HUES48 (cell line): Measurements from ENCODE around the gene CLHC1.
"Not testable (repeated sequence)": the region's sequence is repeated elsewhere in the genome, so short reads cannot be mapped to it uniquely, and the experiment has no call there.

ENCODE experiments used
- H3K27ac ChIP-seq: one replicate; pipeline ENCODE4 v1.7.0; 2013; ENCODE audit warnings: low read depth, low read length, inconsistent platforms
- H3K27me3 ChIP-seq: 2 replicates; pipeline ENCODE4 v1.6.1; 2013; ENCODE audit warnings: mild to moderate bottlenecking, low read length; ENCODE audit not compliant: control insufficient read depth, insufficient read depth
- H3K36me3 ChIP-seq: 2 replicates; pipeline ENCODE4 v1.6.1; 2013; ENCODE audit warnings: low read length; ENCODE audit not compliant: control insufficient read depth, insufficient read depth
- H3K4me1 ChIP-seq: 2 replicates; pipeline ENCODE4 v1.6.1; 2013; ENCODE audit warnings: mild to moderate bottlenecking, low read length; ENCODE audit not compliant: control insufficient read depth, insufficient read depth
- H3K4me3 ChIP-seq: 2 replicates; pipeline ENCODE4 v1.5.1; 2013; ENCODE audit warnings: mild to moderate bottlenecking, low read depth, low read length
- H3K9ac ChIP-seq: 2 replicates; pipeline ENCODE4 v1.6.1; 2013; ENCODE audit warnings: mild to moderate bottlenecking, low read depth, low read length, moderate library complexity
- H3K9me3 ChIP-seq: 2 replicates; pipeline ENCODE4 v1.6.1; 2013; ENCODE audit warnings: low read length; ENCODE audit not compliant: control insufficient read depth, insufficient read depth

The CLHC1 gene

DNA sequence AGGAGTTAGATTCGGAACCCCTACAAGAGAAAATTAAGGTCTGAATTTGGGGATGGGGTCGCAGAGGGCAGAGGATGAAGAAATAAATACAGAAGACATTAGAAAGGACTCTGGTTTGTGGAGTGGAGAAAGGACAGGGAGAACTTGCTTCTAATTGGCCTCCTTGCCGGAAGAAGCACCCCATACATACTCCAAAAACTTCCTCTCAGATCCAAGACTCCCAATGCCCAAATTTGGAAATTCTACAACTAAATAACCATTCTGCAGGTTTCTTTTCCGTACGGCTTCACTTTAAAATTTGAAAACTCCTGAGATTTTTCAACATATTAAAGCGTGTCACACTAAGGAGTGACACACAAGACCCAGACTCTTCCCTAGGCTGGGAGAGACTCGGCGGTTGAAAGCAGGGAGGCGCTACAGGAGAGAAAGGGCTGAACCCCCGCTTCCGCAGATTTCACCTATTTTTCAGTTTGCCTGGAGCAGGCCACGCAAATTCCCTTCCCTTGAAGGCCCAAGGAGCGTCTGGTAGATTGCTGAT, 478 bp downstream of the CLHC1 start:
- Histone ChIP-seq H3K36me3 (peaks cover 40% of the 10 kb centered on the region), H3K27ac (peak overlapping the region; percentile 100), H3K9me3 (no peaks in the 10 kb centered on the region), H3K27me3 (no peaks in the 10 kb centered on the region), H3K9ac (peak overlapping the region; percentile 98), H3K4me1 (peaks cover 15% of the 10 kb centered on the region), H3K4me3 (peak overlapping the region; percentile 87)

DNA sequence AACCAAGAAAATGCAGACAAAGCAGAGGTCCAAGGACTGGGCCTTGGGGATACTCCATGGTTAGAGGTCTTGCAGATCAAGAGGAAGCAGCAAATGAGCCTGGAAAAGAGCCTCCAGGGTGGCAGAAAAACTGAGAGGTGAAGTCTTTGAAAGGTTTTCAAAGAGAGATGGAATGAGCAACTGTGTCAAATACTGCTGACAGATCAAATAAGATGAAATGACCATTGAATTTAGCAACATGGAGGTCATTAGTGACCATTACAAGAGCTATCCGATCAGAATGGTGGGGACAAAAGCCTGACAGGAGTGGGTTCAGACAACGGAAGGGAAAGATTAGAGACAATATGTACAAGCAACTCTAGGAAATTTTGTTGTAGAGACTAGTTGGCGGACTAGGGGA, 1.5 kb downstream of the CLHC1 start:
- Histone ChIP-seq H3K4me3 (no peak overlapping the region), H3K27me3 (no peaks in the 10 kb centered on the region), H3K4me1 (peaks cover 15% of the 10 kb centered on the region), H3K9me3 (no peaks in the 10 kb centered on the region), H3K36me3 (peaks cover 30% of the 10 kb centered on the region), H3K9ac (no peak overlapping the region), H3K27ac (no peak overlapping the region)

DNA sequence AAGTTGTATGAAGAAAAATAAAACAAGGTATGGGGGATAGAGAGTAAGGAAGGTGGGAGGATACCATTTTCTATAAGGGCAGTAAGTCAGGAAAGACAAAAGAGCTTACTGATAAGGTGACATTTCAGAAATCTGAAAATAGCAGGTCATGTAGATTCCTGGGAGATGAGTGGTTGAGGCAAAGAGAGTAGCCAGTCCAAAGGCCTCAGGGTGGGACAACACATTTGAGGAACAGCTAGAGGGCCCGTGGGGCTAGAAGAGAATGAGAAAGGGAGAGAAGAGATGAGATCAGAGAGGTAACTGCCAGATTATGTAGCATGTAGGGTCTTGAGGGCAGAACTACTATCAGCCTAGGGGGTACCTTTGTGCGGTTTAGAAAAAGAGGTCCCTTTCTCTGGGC, 2.9 kb downstream of the CLHC1 start:
- H3K4me3 ChIP-seq: no peak overlapping the region
- peaks cover 13% of the 10 kb centered on the region for H3K4me1 ChIP-seq
- H3K9me3 ChIP-seq: no peaks in the 10 kb centered on the region
- no peak overlapping the region for H3K27ac ChIP-seq
- H3K27me3 ChIP-seq: no peaks in the 10 kb centered on the region
- no peak overlapping the region for H3K9ac ChIP-seq
- peaks cover 16% of the 10 kb centered on the region for H3K36me3 ChIP-seq

DNA sequence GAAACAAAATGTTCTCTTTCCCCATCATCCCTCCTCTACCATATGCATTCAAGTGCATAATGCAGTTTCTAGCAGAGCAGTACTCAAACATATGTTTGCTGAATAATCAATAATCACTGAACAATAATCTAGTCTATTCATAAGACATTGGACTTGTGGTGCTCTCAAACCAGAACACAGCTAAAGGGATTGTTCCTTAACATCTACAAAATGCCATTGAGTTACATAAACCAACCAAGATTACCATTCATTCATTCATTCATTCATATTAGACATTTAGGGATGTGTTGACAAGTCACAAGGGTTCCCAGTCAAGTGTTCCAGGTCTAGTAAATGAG, 3.9 kb downstream of the CLHC1 start:
- no peak overlapping the region for H3K9ac ChIP-seq
- no peak overlapping the region for H3K27ac ChIP-seq
- H3K27me3 ChIP-seq: no peaks in the 10 kb centered on the region
- peaks cover 5% of the 10 kb centered on the region; the same call in 1 of the 2 replicates for H3K4me1 ChIP-seq
- H3K36me3 ChIP-seq: peaks cover 6% of the 10 kb centered on the region
- H3K9me3 ChIP-seq: no peaks in the 10 kb centered on the region
- H3K4me3 ChIP-seq: no peak overlapping the region

DNA sequence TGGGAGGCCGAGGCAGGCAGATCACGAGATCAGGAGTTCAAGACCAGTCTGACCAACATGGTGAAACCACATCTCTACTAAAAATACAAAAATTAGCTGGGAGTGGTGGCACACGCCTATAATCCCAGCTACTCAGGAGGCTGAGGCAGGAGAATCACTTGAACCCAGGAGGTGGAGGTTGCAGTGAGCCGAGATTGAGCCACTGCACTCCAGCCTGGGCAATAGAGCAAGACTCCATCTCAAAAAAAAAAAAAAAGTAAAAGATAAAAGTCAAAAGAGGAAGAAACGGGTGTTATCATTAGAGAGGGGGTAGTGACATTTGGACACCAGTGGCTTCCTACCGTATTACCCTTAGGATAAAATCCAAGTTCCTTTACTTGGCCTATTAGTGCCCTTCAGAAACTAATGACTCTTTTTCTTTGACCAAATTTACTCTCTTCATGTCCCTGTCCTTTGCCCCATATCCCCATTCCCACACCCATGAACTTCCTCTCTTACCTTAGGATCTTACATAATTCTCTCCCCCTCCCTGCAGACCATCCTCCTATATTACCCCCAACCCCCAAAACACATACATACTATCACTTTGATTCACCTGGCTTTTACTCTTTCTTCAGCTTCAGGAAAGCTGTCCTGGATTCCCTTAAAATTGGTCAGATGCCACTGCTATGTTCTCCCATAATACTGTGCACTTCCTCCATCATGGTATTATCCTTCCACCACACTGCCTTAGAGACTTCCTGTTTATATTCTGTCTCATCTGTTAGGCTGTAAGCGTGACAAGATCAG, 4.5 kb downstream of the CLHC1 start:
- not testable (repeated sequence) for H3K4me1 ChIP-seq, H3K27ac ChIP-seq, H3K9me3 ChIP-seq, H3K4me3 ChIP-seq, H3K9ac ChIP-seq, H3K27me3 ChIP-seq, H3K36me3 ChIP-seq

DNA sequence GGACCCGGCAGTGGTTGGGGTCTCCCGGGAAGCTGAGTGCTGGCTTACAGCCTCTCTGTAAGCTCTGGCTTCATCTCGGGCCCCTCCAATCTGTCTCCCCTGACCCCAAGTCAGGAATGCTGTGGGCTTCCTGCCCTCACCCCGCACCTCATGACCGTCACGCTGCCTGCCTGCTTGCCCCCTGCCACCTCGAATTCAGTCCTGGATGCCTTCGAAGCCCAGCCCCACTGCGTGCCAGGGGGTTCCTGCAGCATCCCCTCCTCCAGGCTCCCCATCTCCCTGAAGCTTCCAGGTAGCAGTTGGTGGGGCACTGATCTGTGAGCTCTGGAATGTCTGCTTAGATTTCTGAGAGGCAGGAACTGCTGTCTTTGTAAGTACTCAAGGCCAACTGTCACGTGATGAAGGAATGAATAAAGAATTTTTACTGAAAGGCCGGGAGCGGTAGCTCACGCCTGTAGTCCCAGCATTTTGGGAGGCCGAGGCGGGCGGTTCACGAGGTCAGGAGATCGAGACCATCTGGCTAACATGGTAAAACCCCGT, 6.5 kb downstream of the CLHC1 start:
- H3K27me3 ChIP-seq: no peaks in the 10 kb centered on the region
- 0 out of 2 replicates have a peak, but pooled peaks cover 4% of the 10 kb centered on the region for H3K36me3 ChIP-seq
- H3K4me1 ChIP-seq: no peaks in the 10 kb centered on the region
- H3K9ac ChIP-seq: no peak overlapping the region
- no peak overlapping the region for H3K4me3 ChIP-seq
- H3K27ac ChIP-seq: no peak overlapping the region
- H3K9me3 ChIP-seq: no peaks in the 10 kb centered on the region

DNA sequence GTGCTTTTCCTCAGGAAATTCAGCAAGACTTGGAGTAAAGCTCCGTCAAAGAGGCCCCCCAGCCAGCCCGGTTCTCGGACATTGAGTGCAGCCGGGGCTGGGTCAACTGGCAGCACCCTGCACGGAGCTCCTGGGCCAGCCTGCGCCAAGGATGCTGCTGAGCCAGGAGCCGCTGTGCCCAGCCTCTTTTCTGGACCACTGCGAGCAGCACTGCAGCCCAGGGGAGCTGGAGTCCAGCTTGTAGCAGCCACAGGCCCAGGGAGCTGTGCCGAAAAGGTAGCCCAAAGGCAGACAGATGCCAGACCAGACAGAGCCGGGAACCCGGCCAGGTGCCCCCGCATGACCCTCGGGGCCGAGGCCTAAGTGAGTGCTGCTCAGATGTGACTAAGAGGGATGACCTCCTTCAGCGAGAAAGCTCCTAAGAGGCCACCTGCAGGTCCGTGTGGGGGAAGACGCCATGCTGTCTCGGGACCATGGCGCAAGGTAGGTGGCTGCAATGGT, 7.3 kb downstream of the CLHC1 start:
- Histone ChIP-seq H3K27ac (no peak overlapping the region), H3K4me3 (no peak overlapping the region), H3K9me3 (no peaks in the 10 kb centered on the region), H3K36me3 (0 out of 2 replicates have a peak, but pooled peaks cover 4% of the 10 kb centered on the region), H3K9ac (no peak overlapping the region), H3K27me3 (no peaks in the 10 kb centered on the region), H3K4me1 (no peaks in the 10 kb centered on the region)

DNA sequence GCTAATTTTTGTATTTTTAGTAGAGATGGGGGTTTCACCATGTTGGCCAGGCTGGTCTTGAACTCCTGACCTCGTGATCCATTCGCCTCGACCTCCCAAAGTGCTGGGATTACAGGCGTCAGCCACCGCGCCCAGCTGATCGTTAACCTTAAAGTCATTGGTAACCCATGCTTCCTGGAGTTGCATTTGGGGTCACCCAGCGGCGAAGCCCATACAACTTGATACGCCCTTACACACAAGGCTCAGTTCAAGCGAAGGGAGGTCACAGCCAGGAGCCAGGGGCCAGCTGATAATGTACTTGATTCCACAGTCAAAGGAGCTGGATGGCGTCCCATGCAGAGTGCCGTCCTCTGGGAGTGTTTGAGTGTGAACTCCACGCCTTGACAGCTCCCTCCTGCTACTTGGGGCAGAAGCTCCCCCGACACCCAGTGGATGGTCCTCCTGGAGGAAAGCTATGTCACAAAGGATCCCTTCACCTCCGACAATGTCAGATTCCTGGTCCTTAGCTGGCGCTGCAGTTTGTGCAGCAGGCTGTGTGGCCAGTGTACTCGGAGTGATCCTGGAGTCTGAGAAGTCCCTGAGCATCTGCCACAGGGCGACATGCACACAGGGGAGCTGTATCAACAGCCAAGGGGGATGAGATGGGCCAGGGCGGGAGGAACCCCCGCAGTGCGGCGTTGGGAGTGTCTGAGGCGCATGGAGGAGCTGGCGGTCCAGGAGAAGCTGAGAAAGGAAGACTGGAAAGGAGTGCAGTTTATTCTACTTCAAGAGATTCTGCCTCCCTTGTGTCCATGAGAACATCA, 7.9 kb downstream of the CLHC1 start:
- 0 out of 2 replicates have a peak, but pooled peaks cover 4% of the 10 kb centered on the region for H3K36me3 ChIP-seq
- H3K27me3 ChIP-seq: no peaks in the 10 kb centered on the region
- no peaks in the 10 kb centered on the region for H3K4me1 ChIP-seq
- no peak overlapping the region for H3K9ac ChIP-seq
- H3K9me3 ChIP-seq: no peaks in the 10 kb centered on the region
- no peak overlapping the region for H3K27ac ChIP-seq
- no peak overlapping the region; the same call in 1 of the 2 replicates for H3K4me3 ChIP-seq

DNA sequence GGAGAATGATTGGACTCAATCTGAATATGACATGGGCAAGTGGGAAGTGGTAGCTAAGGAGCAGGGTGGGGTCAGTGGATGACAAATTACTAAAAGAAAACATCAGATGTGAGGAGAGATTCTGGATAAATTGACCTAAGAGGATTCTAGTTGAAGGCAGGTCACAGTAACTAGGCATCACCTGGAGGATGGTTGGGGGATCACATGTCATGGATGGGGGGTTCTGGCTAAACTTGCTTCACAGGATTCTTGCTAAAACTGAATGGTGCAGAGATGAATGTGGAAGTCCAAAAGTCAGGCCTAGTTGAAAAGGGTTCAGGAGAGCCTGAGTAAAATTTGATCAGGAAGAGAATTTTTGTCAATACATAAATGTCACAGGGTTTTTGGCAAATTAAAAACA, 18.3 kb downstream of the CLHC1 start:
- no peaks in the 10 kb centered on the region for H3K27me3 ChIP-seq
- H3K9ac ChIP-seq: no peak overlapping the region
- H3K36me3 ChIP-seq: no peaks in the 10 kb centered on the region
- H3K27ac ChIP-seq: no peak overlapping the region
- no peak overlapping the region for H3K4me3 ChIP-seq
- H3K4me1 ChIP-seq: peaks cover 5% of the 10 kb centered on the region; the same call in 1 of the 2 replicates
- no peaks in the 10 kb centered on the region for H3K9me3 ChIP-seq

DNA sequence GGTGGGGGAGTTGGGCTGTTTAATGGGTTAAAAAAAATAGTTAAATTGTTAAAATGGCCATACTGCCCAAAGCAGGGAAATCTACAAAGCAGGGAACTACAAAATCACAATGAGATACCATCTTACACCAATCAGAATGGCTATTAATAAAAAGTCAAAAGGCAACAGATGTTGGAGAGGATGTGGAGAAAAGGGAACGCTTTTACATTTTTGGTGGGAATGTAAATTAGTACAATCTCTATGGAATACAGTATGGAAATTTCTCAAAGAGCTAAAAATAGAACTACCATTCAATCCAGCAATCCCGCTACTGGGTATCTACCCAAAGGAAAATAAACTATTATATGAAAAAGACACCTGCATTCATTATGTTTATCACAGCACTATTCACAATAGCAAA, 27.1 kb downstream of the CLHC1 start:
- no peak overlapping the region for H3K27ac ChIP-seq
- no peaks in the 10 kb centered on the region for H3K27me3 ChIP-seq
- no peaks in the 10 kb centered on the region for H3K9me3 ChIP-seq
- 0 out of 2 replicates have a peak, but pooled peaks cover 4% of the 10 kb centered on the region for H3K36me3 ChIP-seq
- H3K9ac ChIP-seq: no peak overlapping the region
- H3K4me3 ChIP-seq: no peak overlapping the region
- H3K4me1 ChIP-seq: no peaks in the 10 kb centered on the region
